22Rv1 (cell line): ENCODE data around the gene LRRC49.

Experiments used
- CTCF ChIP-seq: fragments of 450-650 bp; IDR thresholded peaks from 2 replicates; pipeline ENCODE4 v1.5.1; 2017; ENCODE audit warnings: mild to moderate bottlenecking
- ZFX ChIP-seq: fragments of 450-650 bp; IDR thresholded peaks from 2 replicates; pipeline ENCODE4 v1.6.1; 2017; ENCODE audit warnings: antibody characterized with exemption, borderline replicate concordance

- TF ChIP-seq CTCF, result no peak
- no peak for TF ChIP-seq ZFX
These were observed 187.5 kb downstream of the LRRC49 start for GRCh38 chr15:71080166-71080565.
